Activated T-helper 1 cell treated with anti-CD3 and anti-CD28 coated beads, Interleukin-2, amount 50 U/mL, for 16 hours (primary cell): ENCODE data around the gene EFHC1.

Source experiments
- DNase-seq, 2 donors: peaks; one replicate each; pipeline ENCODE4 v3.0.0-alpha.2; 2020; ENCODE audit warnings: low read depth in 1 of 2, low spot score in 1 of 2

Gene EFHC1

DNA sequence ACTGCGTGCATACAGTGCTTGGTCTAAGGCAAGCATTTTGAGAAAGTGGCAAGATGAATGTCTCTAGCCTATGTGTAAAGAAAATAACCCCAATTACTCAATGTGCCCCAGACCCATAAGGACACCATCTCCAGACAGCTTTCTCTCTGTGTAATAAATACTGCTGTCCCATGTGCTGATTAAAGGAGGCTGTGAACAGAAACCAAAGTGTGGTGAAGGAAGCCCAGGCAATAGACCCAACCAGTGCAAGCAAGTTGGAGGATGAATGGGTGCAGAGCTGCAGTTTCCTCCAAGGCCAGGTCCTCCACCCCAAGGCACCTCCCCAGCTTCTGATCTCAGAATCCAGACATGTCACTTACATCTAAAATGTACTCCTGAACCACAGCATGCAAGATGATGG is 96.1 kb downstream of the EFHC1 start:
- DNase-seq: no peak

DNA sequence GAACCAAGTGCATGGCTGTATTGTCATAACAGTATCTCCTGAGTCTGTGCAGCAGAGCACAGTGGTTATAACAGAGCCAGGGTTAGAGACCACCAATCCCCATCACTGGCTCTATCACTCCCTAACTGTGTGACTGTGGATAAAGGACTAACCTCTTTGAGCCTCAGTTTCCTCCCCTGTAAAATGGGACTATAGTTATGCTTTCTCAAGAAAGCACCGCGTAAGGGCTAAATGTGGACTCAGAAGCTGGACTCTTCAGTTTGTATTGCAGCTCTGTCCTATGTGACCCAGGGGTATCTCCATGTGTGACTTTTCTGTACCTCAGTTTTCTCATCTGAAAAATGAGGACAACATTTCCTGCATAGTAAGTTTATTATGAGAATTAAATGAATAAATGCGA is 96.8 kb downstream of the EFHC1 start:
- DNase-seq: no peak

- DNase-seq: no peak
These were observed 97.5 kb downstream of the EFHC1 start for GRCh38 chr6:52517502-52518278.

DNA sequence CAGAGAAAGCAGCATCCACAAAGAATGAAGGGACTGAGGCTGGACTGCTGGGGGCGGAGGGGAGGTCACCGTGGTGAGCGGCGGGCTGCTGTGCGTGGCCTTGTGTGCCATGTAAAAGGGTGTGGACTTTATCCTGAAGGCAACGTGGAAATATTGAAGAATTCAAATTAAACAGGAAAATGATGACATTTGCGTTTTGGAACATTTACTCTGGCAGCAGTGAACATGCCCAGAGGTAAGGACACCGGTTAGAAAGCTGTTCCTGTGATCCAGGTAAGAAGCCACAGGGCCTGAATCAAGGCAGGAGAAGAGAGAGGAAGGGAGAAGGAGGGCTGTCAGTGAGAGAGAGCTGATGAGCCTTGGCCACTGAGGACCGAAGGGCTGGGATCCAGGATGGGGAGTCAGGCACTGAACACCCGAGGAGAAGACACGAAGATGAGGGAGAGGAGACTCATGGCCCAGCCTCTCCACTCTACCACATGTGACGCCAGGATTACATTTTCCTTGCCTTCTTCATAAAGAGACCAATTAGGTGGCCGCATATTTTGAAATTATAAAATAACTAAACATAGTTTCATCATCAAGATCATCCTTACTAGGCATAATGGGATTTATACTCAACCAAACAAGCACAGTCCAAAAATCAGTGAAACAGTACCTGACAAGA is 98.3 kb downstream of the EFHC1 start:
- DNase-seq: no peak

DNA sequence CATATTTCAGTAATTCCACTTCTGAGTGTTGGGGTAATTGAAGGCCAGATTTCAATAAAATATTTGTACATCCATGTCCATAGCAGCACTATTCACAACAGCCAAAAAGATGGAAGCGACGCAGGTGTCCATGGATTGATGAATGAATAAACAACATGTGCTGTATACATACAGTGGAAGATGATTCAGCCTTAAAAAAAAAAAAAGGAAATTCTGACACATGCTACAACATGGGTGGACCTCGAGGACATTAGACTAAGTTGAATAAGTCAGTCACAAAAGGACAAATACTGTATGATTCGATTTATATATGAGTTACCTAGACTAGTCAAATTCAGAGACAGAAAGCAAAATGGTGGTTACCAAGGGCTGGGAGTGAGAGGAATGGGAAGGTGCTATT is 99.5 kb downstream of the EFHC1 start:
- DNase-seq: no peak

DNA sequence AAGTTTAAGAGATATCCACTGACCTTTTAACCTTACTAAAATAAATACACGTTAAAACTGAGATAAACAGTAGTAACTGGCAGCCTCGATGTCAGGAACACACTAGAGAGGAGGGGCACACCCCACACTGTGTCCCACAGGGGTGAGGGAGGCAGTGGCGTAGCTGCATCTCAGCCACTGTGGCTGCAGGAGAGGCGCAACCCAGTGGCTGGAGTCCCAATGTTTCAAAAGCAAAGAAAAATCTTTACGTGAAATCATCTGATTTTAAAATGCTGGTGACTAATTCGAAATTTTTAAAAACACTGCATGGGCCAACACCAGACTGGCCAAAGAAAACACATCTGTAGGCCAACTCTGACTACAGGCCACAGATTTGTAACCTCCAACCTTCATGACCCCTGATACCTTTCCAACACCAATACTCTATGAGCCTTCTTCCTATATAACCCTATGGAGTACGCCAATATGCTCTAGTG is 102.0 kb downstream of the EFHC1 start:
- DNase-seq: no peak

GRCh38 chr6:52522655-52523054 is 102.5 kb downstream of the EFHC1 start:
- no peak for DNase-seq

- DNase-seq: no peak
These were observed 103.4 kb downstream of the EFHC1 start for GRCh38 chr6:52523378-52524142.

DNA sequence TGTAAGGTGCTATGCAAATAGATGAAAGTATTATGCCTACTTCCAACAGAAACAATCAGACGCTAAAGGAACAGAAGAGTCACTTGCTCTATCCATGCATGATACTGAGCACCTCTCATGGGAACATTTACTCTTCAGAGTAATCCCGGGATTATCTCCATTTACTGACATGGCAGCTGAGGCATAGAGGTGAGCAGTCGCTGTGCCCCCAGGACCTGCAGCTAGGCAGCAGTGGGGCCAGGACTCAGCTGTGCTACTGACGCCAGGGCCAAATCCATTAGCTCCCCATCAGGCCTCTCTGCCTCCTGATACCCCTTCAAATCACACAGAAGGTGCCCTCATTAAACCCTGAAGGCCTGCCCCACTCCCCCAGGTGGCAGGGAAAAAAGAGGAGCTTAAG is 104.8 kb downstream of the EFHC1 start:
- DNase-seq: no peak

GRCh38 chr6:52526634-52527033 is 106.5 kb downstream of the EFHC1 start:
- no peak for DNase-seq

- DNase-seq: no peak
These were observed 107.3 kb downstream of the EFHC1 start for GRCh38 chr6:52527436-52527835.

DNA sequence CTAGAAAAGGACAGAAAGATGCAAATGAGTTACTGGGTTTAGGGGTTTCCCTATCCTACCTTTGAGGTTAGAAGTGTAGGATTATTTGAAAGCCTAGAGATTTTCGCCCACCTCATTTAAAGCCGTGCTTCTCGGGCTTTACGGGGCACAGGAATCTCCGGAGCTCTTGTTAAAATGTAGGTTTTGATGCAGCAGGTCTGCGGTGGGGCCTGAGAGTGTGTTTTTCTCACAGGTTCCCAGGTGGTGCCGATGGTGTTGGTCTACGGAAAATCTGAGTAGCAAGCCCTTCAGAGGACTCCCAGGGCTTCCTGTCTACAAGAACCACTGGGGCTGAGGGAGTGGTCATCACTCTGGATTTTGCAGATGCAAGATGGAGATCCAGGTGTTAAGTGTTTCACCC is 109.2 kb downstream of the EFHC1 start:
- DNase-seq: no peak

GRCh38 chr6:52530351-52530750 is 110.2 kb downstream of the EFHC1 start:
- DNase-seq: no peak

GRCh38 chr6:52531396-52531795 is 111.3 kb downstream of the EFHC1 start:
- DNase-seq: no peak

DNA sequence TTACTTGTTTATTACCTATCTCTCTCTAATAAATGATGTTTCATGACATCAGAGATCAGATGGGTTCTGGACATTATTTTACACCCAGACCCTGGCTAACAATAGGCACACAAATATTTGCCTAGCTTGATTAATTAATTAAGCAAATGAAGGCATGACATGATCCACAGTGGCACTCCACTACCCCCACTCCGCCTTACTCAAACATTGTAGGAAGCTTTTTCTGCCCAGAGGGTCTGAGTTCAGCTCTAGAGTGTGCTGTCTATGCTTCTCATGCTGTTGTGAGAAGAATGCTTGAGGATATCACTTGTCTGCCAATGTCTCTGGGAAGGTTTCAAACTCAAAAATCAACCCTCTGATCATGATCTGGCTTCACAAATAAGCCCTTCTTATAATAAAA is 111.7 kb downstream of the EFHC1 start:
- no peak for DNase-seq

GRCh38 chr6:52532457-52532856 is 112.3 kb downstream of the EFHC1 start:
- DNase-seq: no peak

- no peak for DNase-seq
These were observed 113.3 kb downstream of the EFHC1 start for GRCh38 chr6:52533491-52533890.

- no peak for DNase-seq
These were observed 114.2 kb downstream of the EFHC1 start for GRCh38 chr6:52534363-52534762.

GRCh38 chr6:52534966-52535390 is 114.8 kb downstream of the EFHC1 start:
- no peak for DNase-seq

DNA sequence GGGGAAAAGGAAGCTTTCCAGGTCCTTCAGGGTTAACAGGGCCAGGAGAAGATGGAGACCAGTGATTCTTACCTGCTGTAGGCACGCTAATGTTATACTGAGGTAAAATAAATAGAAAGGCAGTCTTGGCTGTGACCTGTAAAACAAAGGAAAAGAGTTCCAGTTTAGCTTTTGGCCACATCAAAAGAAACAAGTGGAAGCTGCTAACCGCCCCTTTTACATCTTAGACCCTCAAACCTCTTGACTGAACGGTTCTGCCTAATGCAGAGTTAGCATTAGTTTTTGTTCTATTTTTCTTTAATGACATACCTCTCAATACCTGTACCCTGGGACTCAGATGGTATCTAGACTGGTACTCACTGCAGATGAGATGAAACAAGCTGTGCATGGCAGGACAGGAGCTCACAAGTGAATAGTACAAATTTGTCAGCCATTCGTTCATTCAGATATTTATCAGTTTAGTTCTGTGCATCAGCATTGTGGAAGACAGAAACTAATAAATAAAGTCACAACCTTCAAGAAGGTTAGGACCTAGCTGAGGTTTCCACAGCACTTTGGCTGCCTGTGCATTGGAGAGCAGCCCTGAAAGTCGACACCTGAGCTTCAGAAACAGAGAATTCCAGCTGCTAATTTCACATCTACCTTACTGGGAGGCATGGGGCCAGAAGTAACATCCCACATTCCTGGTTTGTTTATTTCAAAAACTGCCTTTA is 115.7 kb downstream of the EFHC1 start:
- DNase-seq: no peak

- DNase-seq: no peak
These were observed 116.3 kb downstream of the EFHC1 start for GRCh38 chr6:52536424-52536916.
